HG03060 (cell line): ENCODE results near the gene TMEM175.
"Not testable (repeated sequence)": the region's sequence is repeated elsewhere in the genome, so short reads cannot be mapped to it uniquely, and the experiment has no call there.

ENCODE experiments used
- ATAC-seq: cut with Tn5 transposase; IDR thresholded peaks from one replicate; pipeline ENCODE4 v1.9.1; 2021; ENCODE audit warnings: low read depth, moderate number of reproducible peaks; ENCODE audit not compliant: unreplicated experiment

Gene TMEM175

DNA sequence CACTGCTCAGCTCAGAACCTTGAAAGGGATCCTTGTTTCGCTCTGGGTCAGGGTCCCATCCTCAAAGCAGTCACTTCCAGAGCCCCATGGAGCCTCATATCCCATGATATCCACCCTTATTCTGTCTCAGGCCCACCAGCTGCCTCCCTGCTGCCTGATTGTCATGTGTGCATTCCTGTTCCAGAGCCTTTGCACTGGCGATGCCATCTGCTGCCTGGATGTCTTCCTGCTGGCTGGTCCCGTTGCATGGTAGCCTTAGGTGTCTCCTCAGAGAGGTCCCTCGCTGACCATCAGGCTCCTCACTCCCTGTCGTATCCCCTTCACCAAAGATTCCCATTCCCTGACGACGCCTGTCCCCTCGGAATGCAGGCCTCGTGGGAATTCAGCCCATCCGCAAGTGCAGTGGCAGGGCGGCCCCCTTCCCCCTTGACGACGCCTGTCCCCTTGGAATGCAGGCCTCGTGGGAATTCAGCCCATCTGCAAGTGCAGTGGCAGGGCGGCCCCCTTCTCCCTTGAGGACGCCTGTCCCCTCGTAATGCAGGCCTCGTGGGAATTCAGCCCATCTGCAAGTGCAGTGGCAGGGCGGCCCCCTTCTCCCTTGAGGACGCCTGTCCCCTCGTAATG, 67.1 kb downstream of the TMEM175 start:
- not testable (repeated sequence) for ATAC-seq

DNA sequence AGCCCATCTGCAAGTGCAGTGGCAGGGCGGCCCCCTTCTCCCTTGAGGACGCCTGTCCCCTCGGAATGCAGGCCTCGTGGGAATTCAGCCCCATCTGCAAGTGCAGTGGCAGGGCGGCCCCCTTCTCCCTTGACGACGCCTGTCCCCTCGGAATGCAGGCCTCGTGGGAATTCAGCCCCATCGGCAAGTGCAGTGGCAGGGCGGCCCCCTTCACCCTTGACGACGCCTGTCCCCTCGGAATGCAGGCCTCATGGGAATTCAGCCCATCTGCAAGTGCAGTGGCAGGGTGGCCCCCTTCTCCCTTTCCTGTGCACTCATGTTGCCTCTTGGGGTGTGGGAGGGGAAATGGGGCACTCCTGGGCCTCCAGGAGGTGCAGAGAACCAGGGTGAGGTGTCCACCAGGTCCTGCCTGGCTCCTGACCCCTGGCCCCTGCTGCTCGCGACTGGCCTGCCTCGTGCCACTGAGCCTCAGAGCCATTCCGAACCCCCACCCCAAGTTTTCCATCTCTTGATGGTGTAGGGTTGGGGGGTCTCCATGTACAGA, 67.7 kb downstream of the TMEM175 start:
- no peak for ATAC-seq

DNA sequence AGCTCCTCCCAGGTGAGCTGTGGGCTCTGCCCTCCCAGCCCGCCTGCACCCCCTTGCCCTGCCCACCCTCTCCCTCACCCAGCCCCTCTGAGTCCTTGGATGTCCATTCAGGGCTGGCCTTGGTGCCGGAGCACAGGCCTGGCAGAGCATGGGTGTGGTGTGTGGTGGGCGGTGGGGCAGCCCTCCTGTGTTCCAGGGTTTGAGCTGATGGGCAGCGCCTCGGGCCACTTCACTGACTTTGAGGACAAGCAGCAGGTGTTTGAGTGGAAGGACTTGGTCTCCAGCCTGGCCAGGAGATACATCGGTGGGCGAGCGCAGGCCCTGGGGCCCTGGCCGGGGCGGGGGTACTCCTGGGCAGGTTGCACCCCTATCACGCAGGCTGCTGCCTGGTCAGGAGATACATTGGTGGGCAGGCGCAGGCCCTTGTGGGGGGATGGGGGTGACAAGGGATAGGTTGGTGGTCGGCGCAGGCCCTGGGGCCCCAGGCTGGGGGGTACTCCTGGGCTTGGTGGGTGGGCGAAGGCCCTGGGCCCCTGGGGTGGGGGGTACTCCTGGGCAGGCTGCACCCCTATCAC, 68.5 kb downstream of the TMEM175 start:
- no peak for ATAC-seq

DNA sequence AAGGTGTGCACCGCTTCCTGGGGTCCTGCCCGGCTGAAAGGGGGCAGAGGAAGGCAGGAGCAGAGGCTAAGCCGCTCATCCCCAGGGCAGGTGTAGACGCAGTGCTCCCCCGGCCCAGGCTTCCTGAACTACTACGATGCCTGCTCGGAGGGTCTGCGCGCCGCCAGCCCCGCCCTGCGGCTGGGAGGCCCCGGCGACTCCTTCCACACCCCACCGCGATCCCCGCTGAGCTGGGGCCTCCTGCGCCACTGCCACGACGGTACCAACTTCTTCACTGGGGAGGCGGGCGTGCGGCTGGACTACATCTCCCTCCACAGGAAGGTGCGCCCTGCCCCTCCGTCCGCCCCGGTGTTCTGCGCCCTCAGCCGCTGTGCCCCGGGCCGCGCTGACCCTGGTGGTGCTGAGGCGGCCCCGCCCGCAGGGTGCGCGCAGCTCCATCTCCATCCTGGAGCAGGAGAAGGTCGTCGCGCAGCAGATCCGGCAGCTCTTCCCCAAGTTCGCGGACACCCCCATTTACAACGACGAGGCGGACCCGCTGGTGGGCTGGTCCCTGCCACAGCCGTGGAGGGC, 69.4 kb downstream of the TMEM175 start:
- no peak for ATAC-seq

DNA sequence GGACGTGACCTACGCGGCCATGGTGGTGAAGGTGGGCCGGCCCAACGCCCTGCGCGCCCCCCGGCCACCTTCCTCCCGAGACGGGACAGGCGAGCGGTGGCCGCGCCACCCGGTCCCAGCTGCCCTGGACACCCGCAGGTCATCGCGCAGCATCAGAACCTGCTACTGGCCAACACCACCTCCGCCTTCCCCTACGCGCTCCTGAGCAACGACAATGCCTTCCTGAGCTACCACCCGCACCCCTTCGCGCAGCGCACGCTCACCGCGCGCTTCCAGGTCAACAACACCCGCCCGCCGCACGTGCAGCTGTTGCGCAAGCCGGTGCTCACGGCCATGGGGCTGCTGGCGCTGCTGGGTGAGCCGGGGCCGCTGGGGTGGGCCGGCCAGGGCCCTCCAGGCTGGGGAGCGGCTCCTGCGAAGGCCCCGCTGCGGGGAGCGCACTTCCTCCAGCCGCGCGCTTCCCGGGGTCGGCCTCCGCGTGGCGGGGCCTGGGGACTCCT, 69.9 kb downstream of the TMEM175 start:
- ATAC-seq, result no peak

DNA sequence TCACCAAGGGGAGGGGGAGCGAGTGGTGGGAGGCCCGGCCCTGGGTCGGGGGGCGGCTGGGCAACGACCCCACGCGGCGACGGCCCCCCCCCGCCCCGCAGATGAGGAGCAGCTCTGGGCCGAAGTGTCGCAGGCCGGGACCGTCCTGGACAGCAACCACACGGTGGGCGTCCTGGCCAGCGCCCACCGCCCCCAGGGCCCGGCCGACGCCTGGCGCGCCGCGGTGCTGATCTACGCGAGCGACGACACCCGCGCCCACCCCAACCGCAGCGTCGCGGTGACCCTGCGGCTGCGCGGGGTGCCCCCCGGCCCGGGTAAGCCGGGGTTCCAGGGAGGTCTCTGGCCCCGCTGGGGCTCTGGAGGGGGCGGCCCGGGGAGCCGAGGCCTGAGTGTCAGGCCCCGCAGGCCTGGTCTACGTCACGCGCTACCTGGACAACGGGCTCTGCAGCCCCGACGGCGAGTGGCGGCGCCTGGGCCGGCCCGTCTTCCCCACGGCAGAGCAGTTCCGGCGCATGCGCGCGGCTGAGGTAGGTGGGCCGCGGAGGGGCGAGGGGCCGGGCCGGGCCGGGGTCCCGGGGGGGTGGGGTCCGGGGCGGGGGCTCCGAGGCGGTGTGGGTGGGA, 70.5 kb downstream of the TMEM175 start:
- ATAC-seq, result no peak

DNA sequence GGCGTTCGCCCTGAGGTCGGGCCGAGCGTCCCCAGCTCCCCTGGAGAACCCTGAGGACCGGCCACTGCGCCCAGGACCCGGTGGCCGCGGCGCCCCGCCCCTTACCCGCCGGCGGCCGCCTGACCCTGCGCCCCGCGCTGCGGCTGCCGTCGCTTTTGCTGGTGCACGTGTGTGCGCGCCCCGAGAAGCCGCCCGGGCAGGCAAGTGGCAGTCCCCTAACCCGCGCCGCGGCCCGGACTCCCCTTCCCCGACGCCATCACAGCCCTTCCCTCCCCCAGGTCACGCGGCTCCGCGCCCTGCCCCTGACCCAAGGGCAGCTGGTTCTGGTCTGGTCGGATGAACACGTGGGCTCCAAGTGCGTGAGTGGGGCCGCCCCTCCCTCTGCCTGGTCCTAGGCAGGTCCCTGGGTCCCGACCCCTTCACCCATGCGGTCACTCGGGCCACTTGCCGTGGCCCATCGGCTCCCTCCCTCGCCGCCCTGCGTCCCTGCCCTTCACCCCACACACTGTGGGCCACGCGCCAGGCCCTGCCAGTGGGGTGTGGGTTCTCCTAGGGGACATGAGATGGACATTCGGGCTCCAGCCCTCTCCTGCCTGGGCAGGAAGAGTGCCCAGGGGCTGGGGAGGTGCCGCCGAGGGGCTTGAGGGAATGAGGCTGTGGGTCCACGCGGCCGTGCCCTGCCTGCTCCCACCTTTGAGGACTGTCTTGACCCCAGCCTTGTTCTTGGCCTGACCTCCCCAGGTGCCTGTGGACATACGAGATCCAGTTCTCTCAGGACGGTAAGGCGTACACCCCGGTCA, 71.2 kb downstream of the TMEM175 start:
- no peak for ATAC-seq

DNA sequence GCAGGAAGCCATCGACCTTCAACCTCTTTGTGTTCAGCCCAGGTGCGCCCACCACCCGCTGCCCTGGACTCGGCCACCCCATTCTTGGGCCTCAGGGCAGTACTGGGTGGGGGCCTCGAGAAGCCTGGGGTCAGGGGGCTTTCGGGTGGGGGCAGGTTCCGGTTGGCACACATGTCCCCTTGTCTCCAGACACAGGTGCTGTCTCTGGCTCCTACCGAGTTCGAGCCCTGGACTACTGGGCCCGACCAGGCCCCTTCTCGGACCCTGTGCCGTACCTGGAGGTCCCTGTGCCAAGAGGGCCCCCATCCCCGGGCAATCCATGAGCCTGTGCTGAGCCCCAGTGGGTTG, 71.8 kb downstream of the TMEM175 start:
- ATAC-seq, result no peak

DNA sequence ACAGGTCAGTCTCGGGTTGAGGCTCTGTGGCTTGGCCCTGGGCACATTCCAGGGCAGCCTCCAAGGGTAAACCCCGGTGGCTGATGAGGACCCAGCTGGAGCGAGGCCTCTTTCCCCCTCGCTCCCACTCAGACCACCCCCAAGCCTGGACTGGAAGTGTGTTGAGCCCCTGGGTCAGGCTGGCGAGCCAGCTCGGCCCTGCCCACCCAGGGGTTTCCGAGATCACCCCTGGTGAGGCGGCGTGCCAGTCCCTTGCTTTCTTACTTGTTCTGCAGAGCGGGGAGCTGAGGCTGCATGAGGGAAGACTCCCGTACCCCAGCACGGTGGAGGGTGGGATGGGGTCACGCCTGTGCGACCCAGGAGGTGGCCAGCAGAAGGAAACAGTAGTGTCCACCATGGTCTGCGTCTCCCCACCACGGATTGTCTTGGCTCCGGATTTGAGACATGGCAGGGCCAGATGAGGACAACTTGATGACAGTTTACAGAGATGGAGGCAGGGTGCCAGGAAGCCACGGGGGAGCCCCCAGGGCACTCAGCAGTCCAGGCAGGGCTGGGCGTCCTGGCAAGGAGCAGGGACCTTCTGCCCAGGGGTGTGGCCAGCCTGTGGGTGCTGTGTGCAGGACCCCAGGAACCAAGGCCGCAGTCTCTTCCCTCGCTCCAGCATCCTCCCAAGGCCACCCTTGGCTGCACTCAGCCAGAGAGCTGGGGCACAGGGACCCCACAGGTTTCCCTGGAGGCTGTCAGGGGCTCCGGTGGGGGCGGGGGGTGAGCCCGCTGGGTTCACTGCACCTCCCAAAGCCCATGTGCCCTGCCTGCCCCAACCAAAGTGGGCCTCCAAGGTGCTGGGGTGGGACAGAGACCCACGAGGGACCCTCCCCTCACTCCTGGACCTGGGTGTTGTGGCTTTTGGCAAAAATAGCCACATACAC, 72.6 kb downstream of the TMEM175 start:
- ATAC-seq, result no peak

DNA sequence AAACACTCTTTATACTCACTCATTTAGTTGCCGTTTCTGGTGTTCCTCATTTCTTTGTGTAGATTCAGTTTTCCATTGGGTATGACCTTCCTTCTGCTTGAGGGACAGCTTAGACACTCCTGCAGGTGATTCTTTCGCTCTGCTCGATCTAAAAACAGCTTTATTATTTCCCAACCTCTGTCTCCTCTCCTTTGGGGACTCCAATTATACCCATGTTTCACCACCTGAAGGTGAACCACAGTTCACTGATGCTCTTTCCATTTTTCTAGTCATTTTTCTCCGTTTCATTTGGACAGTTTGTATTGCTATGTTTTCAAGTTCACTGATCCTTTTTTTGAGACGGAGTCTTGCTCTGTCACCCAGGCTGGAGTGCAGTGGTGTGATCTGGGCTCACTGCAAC, 74.6 kb downstream of the TMEM175 start:
- no peak for ATAC-seq
